Neural crest cell (in vitro differentiated cells): ENCODE measurements around the gene HOXC11. TPM values are rescaled to one million over a fixed set of nuclear protein-coding genes. Genes with fewer than 3 reads are reported as not detected.

Source experiments
- DNase-seq: peaks from one replicate; pipeline ENCODE4 v3.0.0; 2021; ENCODE audit warnings: low read depth, mixed read lengths, low spot score
- H3K27ac Mint-ChIP-seq: one replicate; pipeline ENCODE4 v1.8.0; 2021; ENCODE audit warnings: mild to moderate bottlenecking, mixed read lengths; ENCODE audit not compliant: unreplicated experiment
- H3K27me3 Mint-ChIP-seq: 2 replicates; pipeline ENCODE4 v1.8.0; 2021; ENCODE audit warnings: low read depth, mild to moderate bottlenecking, mixed read lengths
- H3K36me3 Mint-ChIP-seq: 2 replicates; pipeline ENCODE4 v1.8.0; 2021; ENCODE audit warnings: low read depth, mild to moderate bottlenecking, mixed read lengths
- H3K4me1 Mint-ChIP-seq: 2 replicates; pipeline ENCODE4 v1.8.0; 2021; ENCODE audit warnings: mixed read lengths
- H3K4me3 Mint-ChIP-seq: one replicate; pipeline ENCODE4 v1.8.0; 2021; ENCODE audit warnings: mild to moderate bottlenecking, mixed read lengths
- H3K9me3 Mint-ChIP-seq: 2 replicates; pipeline ENCODE4 v1.8.0; 2021; ENCODE audit warnings: mixed read lengths
- total RNA-seq: library from RNA; stranded (reverse); gene quantifications from 2 replicates; pipeline ENCODE4 v1.2.1, GENCODE V29; 2021
- TF ChIP-seq, protein P1 (sequence below): fragments of 200-600 bp; sonication (generic); conservative IDR thresholded peaks from 2 replicates; pipeline ENCODE4 v1.5.0; 2021; ENCODE audit warnings: antibody characterized with exemption, mild to moderate bottlenecking

HOXC11 gene
- total RNA-seq, 1 donor from 2014 or later = not detected

DNA sequence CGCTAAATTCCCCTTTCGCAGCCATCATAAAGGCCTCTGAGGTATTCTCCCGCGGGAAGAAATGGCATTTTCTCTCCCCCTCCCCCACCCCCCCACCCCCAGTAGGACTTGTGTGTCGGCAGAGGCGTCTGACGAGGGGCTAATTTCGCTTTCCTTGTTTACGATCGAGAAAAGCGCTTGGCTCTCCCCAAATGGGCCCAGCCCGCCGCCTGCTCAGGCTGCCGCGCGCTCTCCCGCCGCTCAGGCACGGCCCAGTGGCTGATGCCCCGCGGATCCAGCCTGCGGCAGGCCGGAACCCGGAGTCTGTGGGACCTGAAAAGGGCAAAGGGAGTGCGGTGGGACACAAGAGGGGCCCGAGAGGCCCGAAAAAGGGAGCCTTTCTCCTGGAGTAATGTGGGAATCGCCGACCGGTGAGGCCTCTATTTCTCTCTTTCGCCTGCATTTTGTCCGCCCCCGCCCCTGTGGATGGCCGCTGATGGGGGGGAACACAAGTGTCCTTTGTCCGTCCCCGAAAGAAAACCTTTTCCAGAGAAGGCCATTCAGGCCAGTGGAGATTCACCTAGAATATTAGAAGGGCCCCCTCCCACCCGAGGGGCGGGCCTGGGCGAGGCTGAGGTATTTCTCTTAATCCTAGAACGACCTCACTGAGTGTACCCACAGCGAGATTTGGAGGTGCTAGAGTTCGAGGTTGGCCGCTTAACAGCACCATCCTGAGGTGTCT, 46.3 kb downstream of the HOXC11 start:
- no peak for DNase-seq

DNA sequence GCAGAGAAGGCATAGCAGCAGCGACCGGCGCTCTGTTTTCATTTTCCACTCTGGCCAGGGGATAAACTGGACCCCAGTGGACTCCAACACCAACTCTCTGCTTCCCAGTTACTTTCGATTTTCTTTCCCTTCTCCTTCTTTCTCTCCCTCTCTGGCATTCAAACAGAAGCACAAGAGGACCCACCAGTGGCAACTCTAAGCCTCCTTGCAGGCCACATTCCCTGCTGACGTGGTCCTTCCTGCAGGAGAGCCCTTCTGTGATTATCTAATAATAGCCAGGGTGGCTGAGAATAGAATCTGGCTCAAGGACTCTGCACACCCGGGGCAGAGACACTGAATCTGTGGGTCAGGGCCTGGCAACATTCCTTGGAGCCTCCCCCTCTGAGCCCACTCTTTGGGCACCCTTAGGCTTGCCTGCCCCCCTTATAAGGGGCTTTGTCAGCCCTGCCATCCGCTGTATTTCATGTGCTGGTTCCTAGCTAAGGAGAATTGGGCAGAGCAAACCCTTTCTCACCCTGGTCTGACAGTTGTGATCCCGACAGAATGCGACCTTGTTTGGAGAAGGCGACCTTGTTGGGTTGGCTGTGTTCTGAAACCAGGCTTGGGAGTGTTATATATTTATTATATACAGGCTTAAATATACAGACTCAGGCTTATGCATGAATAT, 47.1 kb downstream of the HOXC11 start:
- Mint-ChIP-seq H3K36me3 (no peaks in the 10 kb centered on the region), H3K4me3 (peak overlapping the region; percentile 84), H3K27me3 (peaks cover 98% of the 10 kb centered on the region), H3K4me1 (peaks cover 18% of the 10 kb centered on the region), H3K9me3 (no peaks in the 10 kb centered on the region), H3K27ac (no peak overlapping the region)
- DNase-seq = no peak
- TF ChIP-seq, protein P1, sequence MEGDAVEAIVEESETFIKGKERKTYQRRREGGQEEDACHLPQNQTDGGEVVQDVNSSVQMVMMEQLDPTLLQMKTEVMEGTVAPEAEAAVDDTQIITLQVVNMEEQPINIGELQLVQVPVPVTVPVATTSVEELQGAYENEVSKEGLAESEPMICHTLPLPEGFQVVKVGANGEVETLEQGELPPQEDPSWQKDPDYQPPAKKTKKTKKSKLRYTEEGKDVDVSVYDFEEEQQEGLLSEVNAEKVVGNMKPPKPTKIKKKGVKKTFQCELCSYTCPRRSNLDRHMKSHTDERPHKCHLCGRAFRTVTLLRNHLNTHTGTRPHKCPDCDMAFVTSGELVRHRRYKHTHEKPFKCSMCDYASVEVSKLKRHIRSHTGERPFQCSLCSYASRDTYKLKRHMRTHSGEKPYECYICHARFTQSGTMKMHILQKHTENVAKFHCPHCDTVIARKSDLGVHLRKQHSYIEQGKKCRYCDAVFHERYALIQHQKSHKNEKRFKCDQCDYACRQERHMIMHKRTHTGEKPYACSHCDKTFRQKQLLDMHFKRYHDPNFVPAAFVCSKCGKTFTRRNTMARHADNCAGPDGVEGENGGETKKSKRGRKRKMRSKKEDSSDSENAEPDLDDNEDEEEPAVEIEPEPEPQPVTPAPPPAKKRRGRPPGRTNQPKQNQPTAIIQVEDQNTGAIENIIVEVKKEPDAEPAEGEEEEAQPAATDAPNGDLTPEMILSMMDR = no peak

More for the DNA sequence above, 46.3 kb downstream of the HOXC11 start:
- Mint-ChIP-seq H3K9me3 (no peaks in the 10 kb centered on the region), H3K4me3 (peak overlapping the region; percentile 84), H3K4me1 (peaks cover 18% of the 10 kb centered on the region), H3K27ac (no peak overlapping the region), H3K27me3 (peaks cover 98% of the 10 kb centered on the region), H3K36me3 (peaks cover 2% of the 10 kb centered on the region)
- TF ChIP-seq, protein P1 = no peak

DNA sequence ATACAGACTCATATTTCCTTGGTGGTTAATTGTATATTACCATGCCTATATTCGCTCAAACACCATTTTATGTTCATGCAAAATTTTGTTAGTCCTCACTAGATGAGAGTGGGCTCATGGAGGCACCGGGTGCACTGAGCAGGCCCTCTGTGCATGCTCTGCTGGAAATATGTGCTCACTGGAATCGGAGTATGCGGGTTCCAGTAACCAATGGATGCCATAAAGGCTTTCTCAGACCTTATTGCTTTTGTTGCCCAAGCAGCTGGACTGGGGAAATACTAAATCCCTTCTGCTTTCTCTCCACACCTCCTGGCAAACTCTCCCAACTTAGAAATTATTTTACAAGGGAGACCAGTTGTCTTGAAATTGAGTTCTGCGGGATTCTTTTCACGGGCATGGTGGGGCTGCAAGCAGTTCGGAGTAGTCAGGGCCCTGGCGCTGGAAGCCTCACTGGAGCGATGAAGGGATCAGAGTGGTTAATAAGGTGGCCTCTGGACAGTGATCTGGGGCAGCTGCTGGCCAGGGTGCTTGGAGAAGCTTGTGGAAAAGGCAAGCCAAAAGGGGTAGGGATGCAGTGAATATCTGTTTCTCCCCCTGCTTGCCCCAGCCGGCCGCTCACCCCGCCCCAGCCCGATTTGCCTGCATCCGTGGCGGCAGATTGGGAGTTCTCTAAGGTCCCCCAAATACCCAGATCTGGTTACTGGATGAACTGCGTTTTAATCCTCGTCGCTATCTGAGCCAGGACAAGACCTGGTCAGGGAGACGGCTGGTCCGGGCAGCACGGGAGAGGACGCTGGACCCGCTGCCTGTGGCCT, 47.9 kb downstream of the HOXC11 start:
- Mint-ChIP-seq H3K27ac (no peak overlapping the region), H3K4me3 (peak overlapping the region; percentile 84), H3K27me3 (peaks cover 98% of the 10 kb centered on the region), H3K36me3 (no peaks in the 10 kb centered on the region), H3K4me1 (peaks cover 18% of the 10 kb centered on the region), H3K9me3 (no peaks in the 10 kb centered on the region)
- TF ChIP-seq, protein P1 = no peak
- DNase-seq = no peak

DNA sequence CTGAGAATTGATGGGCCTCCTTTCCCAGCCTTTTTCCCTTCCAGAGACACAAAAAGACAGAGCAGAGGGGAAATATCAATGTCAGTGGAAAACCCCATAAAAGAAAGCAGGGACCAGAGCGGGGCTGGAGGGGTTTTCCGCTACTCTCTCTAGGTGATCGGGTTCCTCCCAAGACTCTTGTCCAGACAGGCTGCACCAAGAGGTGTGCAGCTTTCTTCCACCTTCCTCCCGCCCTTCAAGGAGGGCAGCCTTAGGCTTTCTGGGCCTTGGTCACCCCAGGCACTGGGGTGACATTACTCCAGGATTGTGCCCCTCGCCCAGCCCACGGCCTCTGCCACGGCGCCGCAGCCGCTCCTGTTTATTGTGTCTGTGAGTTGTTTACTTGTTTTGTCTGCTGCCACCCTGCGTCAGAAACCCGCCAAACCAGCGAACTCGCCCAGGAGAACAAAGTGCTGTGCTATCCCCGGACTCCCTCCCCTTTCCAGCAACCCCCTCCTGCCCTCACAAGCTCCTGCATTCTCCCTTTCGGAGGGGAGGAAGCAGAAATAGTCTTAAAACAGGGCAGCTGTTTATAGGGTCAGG, 48.6 kb downstream of the HOXC11 start:
- H3K36me3 Mint-ChIP-seq = no peaks in the 10 kb centered on the region
- H3K9me3 Mint-ChIP-seq = no peaks in the 10 kb centered on the region
- DNase-seq = no peak
- no peak overlapping the region for H3K27ac Mint-ChIP-seq
- peak overlapping the region; percentile 84 for H3K4me3 Mint-ChIP-seq
- TF ChIP-seq, protein P1 = no peak
- H3K4me1 Mint-ChIP-seq = peaks cover 18% of the 10 kb centered on the region
- H3K27me3 Mint-ChIP-seq = peaks cover 98% of the 10 kb centered on the region
